ENCODE measurements around the gene PACSIN2. TPM values are rescaled to one million over a fixed set of nuclear protein-coding genes. Genes with fewer than 3 reads are reported as not detected.
"Not testable (repeated sequence)": the region's sequence is repeated elsewhere in the genome, so short reads cannot be mapped to it uniquely, and the experiment has no call there.

PACSIN2 gene
- total RNA-seq, 1 experiment from 2014 or later, result 53.9 TPM

DNA sequence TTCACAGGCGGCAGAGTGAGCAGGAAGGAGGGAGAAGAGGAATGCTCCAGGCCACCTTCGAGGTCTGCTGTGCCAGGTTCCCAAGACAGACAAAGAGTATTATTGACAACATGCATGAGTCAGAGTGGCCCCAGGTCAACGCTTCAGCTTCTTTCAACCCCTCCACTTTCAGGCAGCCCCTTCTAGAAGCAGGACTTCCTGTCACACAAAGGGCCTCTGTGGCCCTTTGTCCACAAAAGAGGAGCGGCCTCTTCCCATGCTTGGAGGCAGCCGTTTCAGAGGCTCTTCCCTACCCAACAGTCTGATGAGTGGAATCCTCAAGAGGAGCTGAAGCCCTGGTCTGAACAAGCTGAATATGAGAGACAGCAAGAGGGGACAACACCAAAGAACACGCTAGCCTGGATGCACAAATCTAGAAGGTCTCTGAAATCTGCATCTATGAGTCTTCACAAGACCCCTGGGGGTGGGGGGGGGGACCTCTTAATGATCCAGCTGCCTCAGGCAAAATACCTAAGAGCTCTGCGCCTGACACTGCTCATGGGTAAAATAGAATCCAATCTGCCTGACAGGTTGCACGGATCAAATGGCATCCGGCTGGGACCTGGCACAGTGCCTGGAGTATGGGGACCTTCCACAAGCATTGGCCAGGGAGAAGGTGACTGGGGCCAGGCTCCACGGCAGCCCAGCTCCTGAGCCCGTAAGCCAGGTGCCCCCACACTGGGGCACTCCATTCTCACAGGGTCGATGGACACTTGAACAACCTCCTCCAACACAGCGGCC, 67.5 kb downstream of the PACSIN2 start:
- peak; percentile 94 for DNase-seq (ENCODE audit: low read depth)

DNA sequence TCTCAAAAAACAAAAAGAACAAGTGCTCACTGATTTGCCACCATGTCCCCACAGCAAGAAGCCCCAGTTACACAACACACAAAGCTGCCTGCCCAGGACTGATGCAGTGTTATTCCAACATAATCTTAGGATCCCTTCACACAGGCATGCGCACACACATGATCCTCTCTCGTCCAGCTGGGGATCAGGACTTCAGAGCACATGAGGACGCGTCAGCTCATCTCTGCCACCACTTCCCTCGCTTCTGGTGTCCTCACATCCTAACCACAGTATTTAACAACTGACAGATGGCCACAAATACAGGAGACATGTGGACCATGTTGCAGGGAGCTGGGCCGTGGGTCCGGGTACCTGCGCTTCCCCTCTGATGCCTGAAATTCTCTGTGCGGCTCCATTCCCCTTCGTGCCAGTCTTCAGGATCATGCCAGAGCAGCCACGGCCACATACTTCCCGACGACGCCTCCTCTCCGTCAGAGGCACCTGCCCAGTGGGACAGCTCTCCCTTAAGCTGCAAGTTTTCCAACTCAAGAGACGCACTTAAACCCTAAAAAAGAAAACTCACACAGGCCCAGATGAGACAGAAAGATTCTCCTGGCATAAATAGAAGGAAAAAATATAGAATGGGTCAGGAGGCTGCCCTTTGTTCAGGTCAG, 68.3 kb downstream of the PACSIN2 start:
- DNase-seq (ENCODE audit: low read depth), result no peak

DNA sequence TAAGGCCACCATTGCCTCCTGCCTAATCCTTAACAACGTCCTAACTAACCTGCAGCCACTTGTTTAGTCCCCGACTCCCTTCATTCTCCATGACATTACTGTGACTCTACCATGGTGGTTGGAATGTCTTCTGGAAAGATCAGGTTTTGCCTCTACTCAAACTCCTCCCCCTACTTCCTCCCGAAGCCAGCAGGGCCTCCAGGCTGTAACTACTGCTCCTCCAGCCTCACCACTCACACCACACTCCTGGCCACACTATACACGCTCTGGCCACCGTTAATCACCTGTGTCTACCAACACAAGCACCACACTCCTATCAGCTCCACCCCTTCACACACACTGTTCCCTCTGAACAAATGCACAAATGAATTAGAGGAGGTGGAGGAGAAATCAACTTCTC, 69.2 kb downstream of the PACSIN2 start:
- no peak for DNase-seq (ENCODE audit: low read depth)

DNA sequence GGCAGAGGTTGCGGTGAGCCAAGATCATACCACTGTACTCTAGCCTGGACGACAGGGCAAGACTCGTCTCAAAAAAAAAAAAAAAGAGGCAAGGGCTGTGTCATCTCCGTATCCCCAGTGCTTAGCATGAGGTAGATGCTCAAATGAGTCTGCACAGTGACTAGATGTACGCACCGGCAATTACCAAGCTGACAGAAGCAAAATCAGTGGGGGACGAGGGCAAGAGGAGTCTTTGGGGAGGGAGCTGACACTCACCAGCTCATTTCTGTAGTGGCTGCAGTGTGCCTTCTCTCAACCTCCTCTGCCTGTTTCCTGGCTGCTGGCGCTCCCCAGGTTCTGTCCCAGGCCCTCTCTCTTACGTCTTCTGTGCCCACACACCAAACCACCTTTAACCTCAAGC, 69.9 kb downstream of the PACSIN2 start:
- no peak for DNase-seq (ENCODE audit: low read depth)

DNA sequence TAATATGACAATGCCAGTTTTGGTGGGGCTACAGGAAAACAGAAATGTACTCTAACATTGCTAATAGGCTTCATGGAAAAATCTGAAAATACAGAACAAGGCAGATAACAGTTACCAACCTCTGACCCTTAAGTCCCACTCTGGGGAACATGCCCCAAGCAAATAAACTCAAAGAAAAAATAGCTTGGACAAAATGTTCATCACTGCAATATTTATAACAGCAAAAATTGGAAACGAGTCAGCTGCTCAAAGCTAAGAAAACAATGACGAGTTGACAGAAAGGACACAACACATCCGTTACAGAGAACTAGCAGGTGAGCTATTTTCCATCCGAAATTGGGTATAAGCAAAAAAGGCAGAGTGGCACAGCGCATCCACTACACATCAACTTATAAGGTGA, 70.5 kb downstream of the PACSIN2 start:
- DNase-seq (ENCODE audit: low read depth), result no peak

DNA sequence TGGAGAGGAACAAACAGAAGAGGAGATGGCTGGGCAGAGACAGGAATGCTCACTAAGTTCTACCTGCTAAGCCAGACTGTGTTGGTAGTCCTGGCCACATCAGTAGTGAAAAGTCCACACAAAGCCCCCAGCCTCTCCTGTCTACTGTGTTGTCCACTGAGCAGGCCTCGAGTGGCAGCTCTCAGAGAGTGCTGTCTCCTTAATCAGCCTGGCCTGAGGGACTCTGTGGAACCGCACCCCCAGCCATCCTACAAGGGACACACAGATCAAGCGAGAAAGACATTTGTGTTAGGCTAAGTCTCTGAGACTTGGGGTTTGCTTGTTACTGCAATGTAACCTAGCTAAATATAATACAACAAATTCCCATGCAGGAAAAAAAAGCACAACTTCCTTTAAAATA, 71.0 kb downstream of the PACSIN2 start:
- DNase-seq (ENCODE audit: low read depth), result no peak

DNA sequence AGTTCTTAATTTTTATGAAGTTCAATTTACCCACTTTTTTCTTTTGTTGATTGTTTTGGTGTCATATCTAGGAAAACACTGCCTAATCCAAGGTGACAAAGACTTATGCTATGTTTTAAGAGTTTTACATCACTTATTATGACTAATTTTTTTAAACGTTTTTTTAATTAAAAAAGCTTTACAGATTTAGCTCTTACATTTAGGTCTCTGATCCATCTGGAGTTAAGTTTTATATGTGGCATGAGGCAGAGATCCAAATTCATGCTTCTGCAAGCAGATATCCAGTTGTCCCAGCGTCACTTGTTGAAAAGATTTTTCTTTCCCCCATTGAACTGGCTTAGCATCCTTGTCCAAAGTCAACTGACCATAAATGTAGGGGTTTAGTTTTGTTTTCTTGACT, 72.6 kb downstream of the PACSIN2 start:
- no peak for DNase-seq (ENCODE audit: low read depth)

DNA sequence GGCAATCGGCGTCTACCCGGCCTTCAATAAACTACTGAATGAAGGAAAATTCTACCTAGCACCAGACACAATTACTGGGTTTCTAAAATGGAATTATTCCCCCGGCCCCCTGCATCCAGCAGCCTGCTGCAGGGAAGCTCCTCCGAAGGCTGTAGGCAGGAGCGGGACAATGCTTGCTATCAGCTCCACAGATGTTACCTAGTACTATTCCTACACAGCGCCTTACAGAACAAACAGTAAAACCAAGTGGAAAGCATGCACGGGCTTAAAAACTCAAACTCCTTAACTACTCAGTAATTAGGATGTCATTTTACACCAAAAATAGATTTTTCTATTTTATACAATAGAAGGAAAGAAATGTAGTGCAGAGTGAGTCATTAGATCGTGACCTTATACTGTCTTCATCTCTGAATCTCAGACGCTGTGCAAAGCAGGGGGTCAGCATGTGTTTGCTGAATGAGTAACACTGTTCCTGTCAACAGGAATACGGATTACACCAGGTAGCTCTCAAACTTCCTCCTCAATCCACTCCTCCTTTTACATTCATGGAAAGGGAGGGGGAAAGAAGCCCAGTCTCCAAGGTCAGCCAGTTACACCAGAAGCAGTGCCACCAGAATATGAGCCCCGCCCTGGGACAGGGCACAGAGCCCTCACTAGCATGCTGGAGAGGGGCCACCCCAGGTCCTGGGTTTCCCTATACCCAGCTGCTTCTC, 74.9 kb downstream of the PACSIN2 start:
- peak; percentile 94 for DNase-seq (ENCODE audit: low read depth)

DNA sequence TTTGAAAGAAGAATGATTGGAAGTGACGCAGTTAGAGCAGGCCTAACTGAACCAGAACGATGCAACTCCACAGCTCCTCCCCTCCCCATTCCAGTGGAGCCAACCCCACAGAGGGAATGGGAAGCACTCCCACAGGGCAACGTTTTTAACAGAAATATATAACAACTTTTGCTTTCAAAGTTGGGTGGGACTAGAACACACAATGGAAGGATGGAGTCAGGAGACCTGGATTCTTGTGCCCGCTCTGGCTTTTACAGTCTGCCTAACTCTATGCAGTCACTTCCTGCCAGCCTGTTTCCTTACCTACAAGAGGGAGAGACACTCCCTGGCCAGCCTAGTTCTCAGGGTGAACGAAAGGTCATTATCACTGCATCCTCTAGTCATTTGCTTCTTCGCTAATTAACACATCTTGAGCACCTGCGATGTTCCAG, 75.5 kb downstream of the PACSIN2 start:
- peak; percentile 69 for DNase-seq (ENCODE audit: low read depth)

DNA sequence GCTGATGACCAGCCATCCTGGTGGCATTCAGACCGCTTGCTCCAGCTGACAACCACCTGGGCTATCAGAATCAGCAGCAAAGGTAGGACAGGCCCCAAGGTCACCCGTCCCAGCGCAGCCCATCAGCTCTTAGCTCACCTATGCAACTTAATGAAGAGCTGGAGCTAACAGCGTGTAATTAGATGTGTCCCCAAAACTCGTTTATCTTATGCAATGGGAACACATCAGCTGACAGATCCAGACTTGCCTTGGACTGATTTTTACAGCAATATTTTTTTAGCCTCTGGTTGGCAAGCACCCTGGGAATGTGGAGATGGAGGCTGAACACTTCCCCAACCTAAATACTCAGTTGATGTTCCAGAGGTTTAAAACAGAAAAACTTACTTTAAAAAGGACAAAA, 76.0 kb downstream of the PACSIN2 start:
- DNase-seq (ENCODE audit: low read depth), result no peak

DNA sequence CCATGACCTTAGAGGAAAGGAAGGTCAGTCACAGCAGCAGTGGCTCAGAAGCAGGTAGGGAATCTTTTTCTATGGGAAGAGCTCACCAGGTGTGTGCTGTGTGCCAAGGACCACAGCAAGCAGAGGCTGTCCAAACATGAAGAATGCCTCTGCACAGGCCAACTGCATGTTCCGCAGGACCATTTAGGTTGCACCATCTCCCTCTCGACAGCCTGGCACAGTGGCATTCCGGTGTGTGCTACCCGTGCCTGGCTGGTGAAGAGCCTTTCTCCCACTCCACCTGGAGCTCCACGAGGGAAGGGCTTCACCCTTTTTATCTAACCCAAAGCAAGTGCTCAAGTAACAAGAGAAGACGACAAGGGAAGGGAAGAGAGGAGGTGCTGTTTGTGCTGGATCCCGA, 76.5 kb downstream of the PACSIN2 start:
- no peak for DNase-seq (ENCODE audit: low read depth)

DNA sequence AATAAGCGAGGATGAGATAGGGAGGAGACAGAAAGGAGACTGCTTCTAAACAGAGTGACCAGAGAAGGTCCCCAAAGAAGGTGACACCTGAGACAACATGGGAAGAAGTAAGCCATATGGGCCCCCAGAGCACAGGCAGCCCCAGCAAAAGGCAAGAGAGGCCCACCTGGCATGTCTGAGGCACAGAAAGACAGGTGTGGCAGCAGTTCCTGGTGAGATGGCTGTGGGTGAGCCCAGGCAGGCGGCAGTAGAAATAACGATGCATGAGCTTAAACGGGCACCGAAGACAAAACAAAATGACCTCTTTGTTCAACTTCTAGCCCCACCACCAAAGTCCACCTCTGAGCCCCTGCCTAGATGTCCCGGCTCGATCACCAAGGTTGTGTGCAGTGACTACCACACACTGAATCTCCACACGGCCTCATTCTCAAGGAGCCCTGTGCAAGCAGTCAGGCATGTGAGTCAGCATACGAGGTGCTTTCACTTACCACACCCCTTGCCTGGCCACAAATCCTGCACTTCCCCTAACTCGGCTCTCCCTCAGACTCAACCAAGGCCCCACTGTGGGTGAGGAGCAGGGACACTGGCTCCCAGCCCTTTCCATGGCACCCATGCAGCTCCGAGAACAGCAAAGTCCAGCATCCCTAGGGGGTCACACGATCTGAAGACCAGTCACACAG, 77.6 kb downstream of the PACSIN2 start:
- DNase-seq (ENCODE audit: low read depth), result peak; percentile 91

DNA sequence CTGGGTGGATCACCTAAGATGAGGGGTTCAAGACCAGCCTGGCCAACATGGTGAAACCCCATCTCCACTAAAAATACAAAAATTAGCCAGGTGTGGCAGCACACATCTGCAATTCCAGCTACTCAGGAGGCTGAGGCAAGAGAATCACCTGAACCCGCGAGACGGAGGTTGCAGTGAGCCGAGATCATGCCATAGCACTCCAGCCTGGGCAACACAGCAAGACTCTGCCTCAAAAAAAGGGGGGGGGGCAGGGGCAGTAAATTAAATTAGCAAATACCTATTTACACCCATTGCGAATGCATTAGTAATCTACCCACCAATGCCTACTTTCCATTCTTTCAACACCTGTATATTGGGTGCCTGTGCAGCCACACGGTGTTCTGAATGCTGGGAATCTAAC, 78.3 kb downstream of the PACSIN2 start:
- not testable (repeated sequence) for DNase-seq (ENCODE audit: low read depth)

DNA sequence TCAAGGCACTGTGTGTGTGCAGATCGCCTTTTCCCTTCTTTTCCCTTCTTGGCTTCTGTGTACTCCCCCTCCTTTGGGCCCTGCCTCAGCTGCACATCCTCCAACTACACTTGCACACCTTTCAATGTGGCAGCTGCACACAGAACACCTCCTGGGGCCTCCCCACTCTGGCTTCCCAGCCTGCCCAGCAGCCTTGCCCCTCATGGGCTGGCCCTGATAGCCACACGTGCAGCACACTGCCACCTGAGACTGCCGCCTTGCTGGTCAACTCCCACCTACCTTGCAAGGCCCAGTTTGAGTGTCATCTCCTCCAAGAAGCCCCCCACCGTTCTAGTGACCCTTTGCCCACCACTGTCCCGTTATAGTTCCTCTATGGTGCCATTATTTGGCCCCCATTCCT, 80.6 kb downstream of the PACSIN2 start:
- no peak for DNase-seq (ENCODE audit: low read depth)

DNA sequence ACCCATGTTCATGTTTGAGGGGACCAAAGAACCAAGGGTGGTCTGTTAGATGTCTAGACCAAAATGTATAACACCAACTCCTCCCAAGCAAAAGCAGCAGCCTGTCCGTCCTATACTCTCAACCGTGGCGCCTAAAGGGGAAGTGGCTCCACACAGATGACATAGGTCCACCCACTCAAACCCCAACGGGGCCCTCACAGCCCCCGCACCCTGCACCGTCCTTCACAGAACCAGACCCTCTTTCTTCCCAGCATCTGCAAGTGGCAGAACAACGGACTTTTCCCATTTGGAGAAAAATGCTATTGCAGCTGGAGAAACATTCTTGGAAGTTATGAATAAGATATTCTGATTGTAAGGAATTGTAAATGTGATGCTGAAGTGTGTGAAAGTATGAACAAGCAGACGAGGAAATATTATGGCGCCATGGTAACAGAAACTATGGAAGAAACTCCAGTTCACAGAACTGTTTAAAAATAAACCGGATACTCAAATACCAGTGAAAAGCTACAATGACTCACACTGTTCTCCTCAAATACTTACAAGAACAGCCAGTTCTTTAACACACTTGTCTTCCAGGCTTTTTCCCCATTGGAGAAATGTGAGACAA, 81.4 kb downstream of the PACSIN2 start:
- peak; percentile 93 for DNase-seq (ENCODE audit: low read depth)

DNA sequence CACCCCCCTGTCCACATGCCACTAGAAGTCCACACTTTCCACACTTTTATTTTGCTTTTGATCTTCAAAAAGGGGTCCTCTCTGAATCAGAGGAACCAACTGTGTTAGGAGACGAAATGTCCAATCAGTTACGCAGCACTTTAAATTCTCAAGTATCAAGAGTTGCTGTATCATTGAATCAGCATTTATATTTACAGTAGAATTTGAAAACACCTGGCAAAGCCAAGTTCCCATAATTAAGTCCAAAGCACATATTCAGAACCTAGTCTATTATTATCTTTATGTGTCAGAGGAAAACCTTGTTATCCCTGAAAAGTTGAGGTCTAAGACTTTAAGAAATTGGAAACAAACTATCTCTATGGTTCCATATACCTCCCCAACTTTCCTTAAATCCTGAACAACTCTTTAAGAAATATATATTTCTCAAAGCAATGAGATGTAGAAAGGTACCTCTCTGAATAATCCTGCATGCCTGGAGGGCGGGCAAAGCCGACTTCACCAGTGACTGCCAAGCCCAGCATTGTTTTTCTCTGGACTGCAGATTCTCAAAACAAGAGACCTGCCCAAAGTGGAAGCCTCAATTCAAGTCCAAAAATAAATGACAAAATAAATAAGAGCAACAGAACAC, 82.0 kb downstream of the PACSIN2 start:
- no peak for DNase-seq (ENCODE audit: low read depth)

DNA sequence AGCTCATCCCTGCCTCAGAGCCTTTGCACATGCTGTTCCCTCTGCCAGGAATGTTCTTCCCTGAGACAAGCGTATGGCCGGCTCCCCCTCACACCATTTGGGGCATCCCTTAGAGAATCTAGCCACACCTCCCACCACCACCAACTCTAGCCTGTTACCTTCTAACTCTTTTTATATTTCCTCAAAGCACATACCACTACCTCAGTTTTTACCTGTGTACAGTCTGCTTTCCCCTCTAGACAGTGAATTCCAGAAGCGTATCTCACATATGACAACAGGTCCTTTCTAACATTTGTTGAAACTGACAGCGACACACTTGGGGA, 82.8 kb downstream of the PACSIN2 start:
- DNase-seq (ENCODE audit: low read depth), result no peak

DNA sequence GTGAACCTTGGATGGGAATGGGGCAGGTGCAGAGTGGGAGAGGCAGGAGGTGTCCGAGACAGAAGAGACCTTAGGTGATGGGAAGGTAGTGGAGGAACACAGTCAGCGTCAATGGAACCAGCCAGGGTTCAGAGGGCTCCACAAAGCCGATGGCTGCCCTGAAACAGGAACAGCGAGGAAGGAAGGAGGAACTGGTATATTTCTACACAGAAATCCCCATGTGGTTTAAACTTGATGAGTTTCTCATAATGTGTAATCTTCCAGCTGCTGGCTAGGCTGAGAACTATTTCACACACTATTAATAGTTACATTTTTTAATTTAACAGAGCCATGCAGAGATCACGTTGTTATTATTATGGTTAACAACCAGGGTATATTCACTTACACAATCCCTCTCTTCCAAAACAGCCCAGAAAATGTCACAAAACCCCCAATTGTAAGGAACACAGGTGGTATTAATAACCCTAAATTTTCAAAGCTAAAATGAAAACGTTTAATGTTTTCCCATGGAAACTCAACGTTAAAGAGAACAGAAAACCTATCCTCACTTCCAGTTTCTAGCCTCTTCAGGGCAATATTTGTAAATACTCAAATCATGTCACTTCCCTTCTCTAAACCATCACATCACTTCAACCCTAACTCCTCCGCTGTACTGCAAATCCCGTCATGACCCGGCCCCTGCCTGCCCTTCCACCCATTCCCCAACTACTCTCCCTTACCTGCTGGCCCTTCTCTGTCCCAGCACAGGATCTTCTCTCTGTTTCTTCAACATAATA, 83.3 kb downstream of the PACSIN2 start:
- no peak for DNase-seq (ENCODE audit: low read depth)

DNA sequence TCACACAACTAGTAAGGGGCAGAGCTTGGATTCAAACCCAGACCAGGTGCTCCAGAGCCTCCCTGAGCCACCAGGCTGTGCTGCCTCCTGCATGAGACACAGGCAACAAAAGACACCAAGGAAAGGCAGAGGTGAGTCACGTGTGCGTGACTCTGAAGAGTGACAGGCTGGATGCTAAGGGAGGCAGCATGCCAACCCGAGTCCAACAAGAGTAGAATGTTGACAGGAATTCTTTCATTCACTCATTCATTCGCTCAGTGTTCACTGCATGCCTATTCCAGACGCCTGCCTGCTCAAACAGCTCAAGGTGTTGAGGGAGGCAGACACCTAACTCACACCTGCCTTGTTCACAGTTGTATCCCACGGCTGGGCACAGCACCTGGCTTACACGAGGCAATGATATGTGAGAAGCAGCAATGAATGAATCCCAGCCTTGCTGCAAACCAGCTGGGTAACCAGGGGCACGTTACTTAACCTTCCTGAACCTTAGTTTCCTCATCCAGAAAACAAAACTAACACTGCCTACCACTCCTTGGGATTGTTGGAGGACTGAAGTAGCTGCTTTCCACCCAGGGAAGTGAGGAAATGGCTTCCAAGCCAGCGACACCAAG, 84.0 kb downstream of the PACSIN2 start:
- DNase-seq (ENCODE audit: low read depth), result peak; percentile 55

DNA sequence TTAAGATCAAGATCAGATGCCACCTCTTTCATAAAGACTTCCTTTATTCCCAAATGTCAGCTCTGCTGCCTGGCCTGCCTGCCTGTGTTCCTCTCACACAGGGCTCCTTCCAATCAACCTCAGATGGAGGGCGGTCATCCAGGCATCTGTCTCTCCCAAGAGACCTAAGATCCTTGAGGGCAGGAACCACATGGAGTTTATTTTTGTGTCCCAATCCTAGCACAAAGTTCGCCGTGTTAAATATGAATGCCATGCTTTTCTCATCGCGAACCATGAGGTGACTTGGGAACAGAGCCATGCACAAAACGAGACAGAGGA, 85.2 kb downstream of the PACSIN2 start:
- DNase-seq (ENCODE audit: low read depth), result no peak
